SK-N-SH treated with all-trans-retinoic acid at 6 μM for 48 hours (cell line): ENCODE data around the gene WDR88.

Experiments used
- CSDC2 ChIP-seq: fragments of 250-450 bp; sonication (Bioruptor Pico); IDR thresholded peaks from 2 replicates; pipeline ENCODE4 v1.5.0; 2020; ENCODE audit warnings: mild to moderate bottlenecking, moderate library complexity
- ESRRG ChIP-seq: fragments of 250-450 bp; sonication (Bioruptor Pico); IDR thresholded peaks from 2 replicates; pipeline ENCODE4 v1.6.1; 2021; ENCODE audit warnings: mild to moderate bottlenecking
- GLIS3 ChIP-seq: fragments of 250-450 bp; sonication (Bioruptor Pico); IDR thresholded peaks from 2 replicates; pipeline ENCODE4 v1.5.0; 2020; ENCODE audit warnings: mild to moderate bottlenecking, moderate library complexity
- ISL1 ChIP-seq: fragments of 250-450 bp; sonication (Bioruptor Pico); IDR thresholded peaks from 2 replicates; pipeline ENCODE4 v2.1.2; 2022; ENCODE audit warnings: mild to moderate bottlenecking, moderate library complexity
- PATZ1 ChIP-seq: fragments of 250-450 bp; sonication (Bioruptor Pico); IDR thresholded peaks from 2 replicates; pipeline ENCODE4 v1.8.0; 2020; ENCODE audit warnings: mild to moderate bottlenecking, moderate library complexity, borderline replicate concordance
- PPARA ChIP-seq: fragments of 250-450 bp; sonication (Bioruptor Pico); IDR thresholded peaks from 2 replicates; pipeline ENCODE4 v1.5.0; 2020; ENCODE audit warnings: mild to moderate bottlenecking, borderline replicate concordance
- ZFP3 ChIP-seq: fragments of 250-450 bp; sonication (Bioruptor Pico); IDR thresholded peaks from 2 replicates; pipeline ENCODE4 v1.5.0; 2020; ENCODE audit warnings: mild to moderate bottlenecking, moderate library complexity

- TF ChIP-seq CSDC2 (CRISPR knock-in tag) (no peak), GLIS3 (CRISPR knock-in tag) (no peak), PATZ1 (CRISPR knock-in tag) (no peak), ISL1 (CRISPR knock-in tag) (no peak), ZFP3 (CRISPR knock-in tag) (no peak), PPARA (no peak), ESRRG (CRISPR knock-in tag) (no peak)
Observed at GRCh38 chr19:33202546-33203507, 70.9 kb downstream of the WDR88 start.
